Upper lobe of left lung (tissue), 4 donors: ENCODE results near the gene SLC20A1.

Experiments
- POLR2A ChIP-seq, 4 donors: fragments of 450-650 bp; IDR thresholded peaks; one replicate each; pipeline ENCODE4 v1.5.1; 2016 to 2017; ENCODE audit warnings: antibody characterized with exemption in 4 of 4, mild to moderate bottlenecking in 2 of 4
- TF ChIP-seq, protein P1 (sequence below), 6 experiments: fragments of 450-650 bp in 4 of 6; fragments of 200-600 bp in 2 of 6; sonication (generic) in 2 of 6; IDR thresholded peaks; one replicate each; pipeline ENCODE4 v1.5.1; 2016 to 2019; ENCODE audit warnings: antibody characterized with exemption in 6 of 6

DNA sequence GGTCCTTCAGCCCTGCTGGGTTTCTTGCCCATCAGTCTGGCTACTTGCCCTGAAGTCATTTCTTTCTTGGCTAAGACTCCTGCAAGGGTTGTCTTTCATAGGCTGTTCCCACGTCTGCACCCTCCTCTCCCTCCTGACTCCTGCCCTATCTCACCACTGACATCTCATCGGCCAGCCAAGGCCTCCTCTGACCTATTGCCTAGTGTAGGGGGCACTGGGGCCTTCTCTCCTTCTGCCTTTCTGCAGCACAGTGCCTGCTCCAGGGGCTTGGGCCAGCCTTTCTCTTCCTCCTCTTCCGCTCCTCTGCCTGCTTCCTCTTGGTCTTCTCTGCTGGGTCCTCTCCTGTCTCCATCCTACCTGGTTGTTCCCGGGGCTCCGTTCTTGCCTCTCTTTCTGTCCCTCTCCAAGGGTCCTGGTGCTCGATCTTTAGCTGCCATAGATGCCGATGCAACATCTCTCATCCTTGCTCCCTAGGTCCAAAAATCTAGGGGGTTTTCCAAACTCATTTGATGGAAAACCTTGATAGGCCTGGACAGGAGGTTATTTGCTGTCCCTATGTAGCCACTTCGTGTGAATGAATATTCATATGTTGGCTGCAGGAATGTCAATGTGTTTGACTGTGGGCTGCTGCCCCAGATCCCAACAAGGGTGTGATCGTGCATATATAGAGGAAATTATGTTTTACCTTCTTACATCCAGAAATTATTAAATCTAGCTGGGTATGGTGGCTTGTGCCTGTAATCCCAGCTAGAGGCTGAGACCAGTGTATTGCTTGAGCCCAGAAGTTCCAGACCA is 65.4 kb downstream of the SLC20A1 start:
- TF ChIP-seq, protein P1, sequence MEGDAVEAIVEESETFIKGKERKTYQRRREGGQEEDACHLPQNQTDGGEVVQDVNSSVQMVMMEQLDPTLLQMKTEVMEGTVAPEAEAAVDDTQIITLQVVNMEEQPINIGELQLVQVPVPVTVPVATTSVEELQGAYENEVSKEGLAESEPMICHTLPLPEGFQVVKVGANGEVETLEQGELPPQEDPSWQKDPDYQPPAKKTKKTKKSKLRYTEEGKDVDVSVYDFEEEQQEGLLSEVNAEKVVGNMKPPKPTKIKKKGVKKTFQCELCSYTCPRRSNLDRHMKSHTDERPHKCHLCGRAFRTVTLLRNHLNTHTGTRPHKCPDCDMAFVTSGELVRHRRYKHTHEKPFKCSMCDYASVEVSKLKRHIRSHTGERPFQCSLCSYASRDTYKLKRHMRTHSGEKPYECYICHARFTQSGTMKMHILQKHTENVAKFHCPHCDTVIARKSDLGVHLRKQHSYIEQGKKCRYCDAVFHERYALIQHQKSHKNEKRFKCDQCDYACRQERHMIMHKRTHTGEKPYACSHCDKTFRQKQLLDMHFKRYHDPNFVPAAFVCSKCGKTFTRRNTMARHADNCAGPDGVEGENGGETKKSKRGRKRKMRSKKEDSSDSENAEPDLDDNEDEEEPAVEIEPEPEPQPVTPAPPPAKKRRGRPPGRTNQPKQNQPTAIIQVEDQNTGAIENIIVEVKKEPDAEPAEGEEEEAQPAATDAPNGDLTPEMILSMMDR (IDR thresholded peaks at IDR 0.05), result no peak
- TF ChIP-seq POLR2A (IDR thresholded peaks at IDR 0.05), result no peak
